Measurements from ENCODE around the gene TSHR.
"Not testable (repeated sequence)": the region's sequence is repeated elsewhere in the genome, so short reads cannot be mapped to it uniquely, and the experiment has no call there.

TSHR gene

GRCh38 chr14:80955416-80955941 lies at the start of gene TSHR:
TSS of gene TSHR (plus strand) at chr14:80955621. CDS start at chr14:80955681, 60 bp downstream.
- no peak for DNase-seq

- no peak for DNase-seq
These were observed 49.1 kb upstream of the TSHR start for GRCh38 chr14:80906336-80906735.

GRCh38 chr14:80906946-80907345 lies 48.5 kb upstream of the TSHR start:
- DNase-seq, result no peak

- DNase-seq, result not testable (repeated sequence)
These were observed 43.4 kb upstream of the TSHR start for GRCh38 chr14:80912013-80912412.

- DNase-seq, result no peak
These were observed 35.8 kb upstream of the TSHR start for GRCh38 chr14:80919622-80920021.

GRCh38 chr14:80923368-80923767 lies 32.1 kb upstream of the TSHR start:
- DNase-seq, result no peak

GRCh38 chr14:80924365-80925103 lies 30.9 kb upstream of the TSHR start:
- DNase-seq, result no peak

GRCh38 chr14:80926397-80927082 lies 28.9 kb upstream of the TSHR start:
- peak; percentile 82 for DNase-seq

GRCh38 chr14:80927083-80927989 lies 28.1 kb upstream of the TSHR start:
- peak; percentile 15 for DNase-seq

GRCh38 chr14:80930095-80930494 lies 25.3 kb upstream of the TSHR start:
- no peak for DNase-seq

GRCh38 chr14:80930836-80931389 lies 24.5 kb upstream of the TSHR start:
- DNase-seq, result peak; percentile 98

- DNase-seq, result no peak
These were observed 22.1 kb upstream of the TSHR start for GRCh38 chr14:80933282-80933681.

GRCh38 chr14:80933686-80934085 lies 21.7 kb upstream of the TSHR start:
- DNase-seq, result no peak

- peak; percentile 86 for DNase-seq
These were observed 15.3 kb upstream of the TSHR start for GRCh38 chr14:80940146-80940545.

- peak; percentile 98 for DNase-seq
These were observed 13.9 kb upstream of the TSHR start, which contains the start of gene CEP128 for GRCh38 chr14:80941241-80942185. TSS of gene CEP128 (minus strand) at chr14:80941738.

GRCh38 chr14:80942191-80942600 lies 13.2 kb upstream of the TSHR start:
- DNase-seq, result peak; percentile 35

- no peak for DNase-seq
These were observed 10.4 kb upstream of the TSHR start for GRCh38 chr14:80944861-80945617.

- no peak for DNase-seq
These were observed 9.2 kb upstream of the TSHR start for GRCh38 chr14:80946187-80946586.

- DNase-seq, result no peak
These were observed 8.6 kb upstream of the TSHR start for GRCh38 chr14:80946797-80947196.

- DNase-seq, result no peak
These were observed 7.1 kb upstream of the TSHR start for GRCh38 chr14:80948291-80948690.

GRCh38 chr14:80951491-80951890 lies 3.9 kb upstream of the TSHR start:
- no peak for DNase-seq
